HepG2 (cell line): ENCODE measurements around the gene SELENOV.
"Not testable (repeated sequence)": the region's sequence is repeated elsewhere in the genome, so short reads cannot be mapped to it uniquely, and the experiment has no call there.

Source experiments
- CTCF ChIP-seq: sonication (generic); formaldehyde crosslinking; IDR thresholded peaks from 2 replicates; pipeline ENCODE4 v1.5.0; 2020; ENCODE audit warnings: mild to moderate bottlenecking, missing genetic modification reagents, moderate library complexity
- JUND ChIP-seq: sonication (generic); formaldehyde crosslinking; IDR thresholded peaks from 2 replicates; pipeline ENCODE4 v1.8.0; 2022; ENCODE audit warnings: mild to moderate bottlenecking, missing genetic modification reagents
- ZFP41 ChIP-seq: sonication (generic); formaldehyde crosslinking; IDR thresholded peaks from 2 replicates; pipeline ENCODE4 v1.4.0; 2020; ENCODE audit warnings: mild to moderate bottlenecking, missing genetic modification reagents, borderline replicate concordance
- ZNF207 ChIP-seq: fragments of 450-650 bp; IDR thresholded peaks from 2 replicates; pipeline ENCODE4 v1.6.1; 2016; ENCODE audit warnings: antibody characterized with exemption, borderline replicate concordance
- ZNF263 ChIP-seq: sonication (generic); formaldehyde crosslinking; IDR thresholded peaks from 2 replicates; pipeline ENCODE4 v1.4.0; 2020; ENCODE audit warnings: missing genetic modification reagents
- ZNF709 ChIP-seq: sonication (generic); formaldehyde crosslinking; IDR thresholded peaks from 2 replicates; pipeline ENCODE4 v1.5.0; 2020; ENCODE audit warnings: mild to moderate bottlenecking, missing genetic modification reagents
- ZNF883 ChIP-seq: sonication (generic); formaldehyde crosslinking; IDR thresholded peaks from 2 replicates; pipeline ENCODE4 v1.5.1; 2020; ENCODE audit warnings: mild to moderate bottlenecking, missing genetic modification reagents; ENCODE audit errors: not compliant biosample characterization

GRCh38 chr19:39479319-39479801, 35.6 kb upstream of the SELENOV start:
- not testable (repeated sequence) for TF ChIP-seq JUND (CRISPR knock-in tag); ZNF207; ZNF709 (CRISPR knock-in tag); ZNF883 (CRISPR knock-in tag); CTCF (CRISPR knock-in tag); ZNF263; ZFP41 (CRISPR knock-in tag)
